ENCODE results near the gene IGFL4.

DNA sequence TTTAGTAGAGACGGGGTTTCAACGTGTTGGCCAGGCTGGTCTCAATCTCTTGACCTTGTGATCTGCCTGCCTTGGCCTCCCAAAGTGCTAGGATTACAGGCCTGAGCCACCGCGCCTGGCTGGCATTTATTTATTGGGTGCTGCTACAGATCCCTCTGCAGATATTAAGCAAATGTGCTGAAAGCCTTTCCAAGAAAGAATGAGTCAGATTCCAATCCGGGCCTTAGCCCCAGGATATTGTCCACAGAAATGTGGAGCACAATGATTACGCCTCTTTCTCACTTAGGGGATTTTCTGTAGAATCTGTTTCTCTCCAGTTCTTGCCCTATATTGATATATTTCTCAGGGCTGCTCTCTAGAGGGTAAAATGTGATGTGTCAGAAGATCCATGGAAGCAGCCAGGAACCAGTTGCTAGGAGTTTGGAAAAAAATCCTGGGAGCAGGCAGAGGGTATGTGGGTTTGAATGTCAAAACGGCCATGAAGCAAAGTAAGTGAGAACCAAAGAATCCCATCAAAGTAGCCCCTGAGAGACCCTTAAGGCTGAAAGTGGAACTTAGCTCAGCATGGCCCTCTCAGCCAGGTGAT lies 24.8 kb upstream of the IGFL4 start:
- TF ChIP-seq TAF1 (IDR thresholded peaks at IDR 0.05; ENCODE audit: low read depth) (no peak), YY1 (IDR thresholded peaks at IDR 0.05; ENCODE audit: low read depth) (no peak), EP300 (IDR thresholded peaks at IDR 0.05; ENCODE audit: borderline replicate concordance) (no peak), TCF12 (IDR thresholded peaks at IDR 0.05; ENCODE audit: low read depth) (no peak), RAD21 (IDR thresholded peaks at IDR 0.05; ENCODE audit: low read depth) (no peak), FOXM1 (IDR thresholded peaks at IDR 0.05; ENCODE audit: borderline replicate concordance, low read depth) (no peak), CEBPB (IDR thresholded peaks at IDR 0.05) (no peak), CREB1 (IDR thresholded peaks at IDR 0.05; ENCODE audit: low read depth) (no peak)
- TF ChIP-seq, protein P1, sequence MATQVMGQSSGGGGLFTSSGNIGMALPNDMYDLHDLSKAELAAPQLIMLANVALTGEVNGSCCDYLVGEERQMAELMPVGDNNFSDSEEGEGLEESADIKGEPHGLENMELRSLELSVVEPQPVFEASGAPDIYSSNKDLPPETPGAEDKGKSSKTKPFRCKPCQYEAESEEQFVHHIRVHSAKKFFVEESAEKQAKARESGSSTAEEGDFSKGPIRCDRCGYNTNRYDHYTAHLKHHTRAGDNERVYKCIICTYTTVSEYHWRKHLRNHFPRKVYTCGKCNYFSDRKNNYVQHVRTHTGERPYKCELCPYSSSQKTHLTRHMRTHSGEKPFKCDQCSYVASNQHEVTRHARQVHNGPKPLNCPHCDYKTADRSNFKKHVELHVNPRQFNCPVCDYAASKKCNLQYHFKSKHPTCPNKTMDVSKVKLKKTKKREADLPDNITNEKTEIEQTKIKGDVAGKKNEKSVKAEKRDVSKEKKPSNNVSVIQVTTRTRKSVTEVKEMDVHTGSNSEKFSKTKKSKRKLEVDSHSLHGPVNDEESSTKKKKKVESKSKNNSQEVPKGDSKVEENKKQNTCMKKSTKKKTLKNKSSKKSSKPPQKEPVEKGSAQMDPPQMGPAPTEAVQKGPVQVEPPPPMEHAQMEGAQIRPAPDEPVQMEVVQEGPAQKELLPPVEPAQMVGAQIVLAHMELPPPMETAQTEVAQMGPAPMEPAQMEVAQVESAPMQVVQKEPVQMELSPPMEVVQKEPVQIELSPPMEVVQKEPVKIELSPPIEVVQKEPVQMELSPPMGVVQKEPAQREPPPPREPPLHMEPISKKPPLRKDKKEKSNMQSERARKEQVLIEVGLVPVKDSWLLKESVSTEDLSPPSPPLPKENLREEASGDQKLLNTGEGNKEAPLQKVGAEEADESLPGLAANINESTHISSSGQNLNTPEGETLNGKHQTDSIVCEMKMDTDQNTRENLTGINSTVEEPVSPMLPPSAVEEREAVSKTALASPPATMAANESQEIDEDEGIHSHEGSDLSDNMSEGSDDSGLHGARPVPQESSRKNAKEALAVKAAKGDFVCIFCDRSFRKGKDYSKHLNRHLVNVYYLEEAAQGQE (IDR thresholded peaks at IDR 0.05; ENCODE audit: low read depth), result no peak

All from Ishikawa (cell line).